SK-N-SH treated with all-trans-retinoic acid at 6 μM for 48 hours (cell line): Measurements from ENCODE around the gene ANLN.
A peak's percentile ranks its signal among the peaks of the same experiment; 100 is the strongest.

Source experiments
- ARNTL ChIP-seq: fragments of 450-650 bp; formaldehyde crosslinking; IDR thresholded peaks from 2 replicates; pipeline ENCODE4 v1.5.0; 2020; ENCODE audit warnings: low read depth, mild to moderate bottlenecking, moderate library complexity, borderline replicate concordance
- BACH2 ChIP-seq: fragments of 250-450 bp; sonication (Bioruptor Pico); IDR thresholded peaks from 2 replicates; pipeline ENCODE4 v1.9.0; 2021; ENCODE audit warnings: mild to moderate bottlenecking, borderline replicate concordance
- GLIS3 ChIP-seq: fragments of 250-450 bp; sonication (Bioruptor Pico); IDR thresholded peaks from 2 replicates; pipeline ENCODE4 v1.5.0; 2020; ENCODE audit warnings: mild to moderate bottlenecking, moderate library complexity
- ISL1 ChIP-seq: fragments of 250-450 bp; sonication (Bioruptor Pico); IDR thresholded peaks from 2 replicates; pipeline ENCODE4 v2.1.2; 2022; ENCODE audit warnings: mild to moderate bottlenecking, moderate library complexity
- RARB ChIP-seq: fragments of 250-450 bp; sonication (Bioruptor Pico); IDR thresholded peaks from 2 replicates; pipeline ENCODE4 v1.8.0; 2021; ENCODE audit warnings: mild to moderate bottlenecking, moderate library complexity
- SNAI2 ChIP-seq: fragments of 250-450 bp; sonication (Bioruptor Pico); IDR thresholded peaks from 2 replicates; pipeline ENCODE4 v1.5.0; 2020; ENCODE audit warnings: mild to moderate bottlenecking, moderate library complexity
- ZC3H10 ChIP-seq: fragments of 250-450 bp; sonication (Bioruptor Pico); IDR thresholded peaks from 2 replicates; pipeline ENCODE4 v1.5.1; 2021; ENCODE audit warnings: mild to moderate bottlenecking, moderate library complexity
- ZFP3 ChIP-seq: fragments of 250-450 bp; sonication (Bioruptor Pico); IDR thresholded peaks from 2 replicates; pipeline ENCODE4 v1.5.0; 2020; ENCODE audit warnings: mild to moderate bottlenecking, moderate library complexity
- ZNF565 ChIP-seq: fragments of 450-650 bp; formaldehyde crosslinking; conservative IDR thresholded peaks from 2 replicates; pipeline ENCODE4 v1.5.0; 2020; ENCODE audit warnings: low read depth, mild to moderate bottlenecking, moderate library complexity
- ZNF70 ChIP-seq: fragments of 450-650 bp; formaldehyde crosslinking; IDR thresholded peaks from 2 replicates; pipeline ENCODE4 v1.5.0; 2020; ENCODE audit warnings: mild to moderate bottlenecking, moderate library complexity
- TF ChIP-seq, protein P1 (sequence below): fragments of 250-450 bp; sonication (Bioruptor Pico); IDR thresholded peaks from 2 replicates; pipeline ENCODE4 v1.5.1; 2020; ENCODE audit warnings: low read depth, mild to moderate bottlenecking, moderate library complexity

DNA sequence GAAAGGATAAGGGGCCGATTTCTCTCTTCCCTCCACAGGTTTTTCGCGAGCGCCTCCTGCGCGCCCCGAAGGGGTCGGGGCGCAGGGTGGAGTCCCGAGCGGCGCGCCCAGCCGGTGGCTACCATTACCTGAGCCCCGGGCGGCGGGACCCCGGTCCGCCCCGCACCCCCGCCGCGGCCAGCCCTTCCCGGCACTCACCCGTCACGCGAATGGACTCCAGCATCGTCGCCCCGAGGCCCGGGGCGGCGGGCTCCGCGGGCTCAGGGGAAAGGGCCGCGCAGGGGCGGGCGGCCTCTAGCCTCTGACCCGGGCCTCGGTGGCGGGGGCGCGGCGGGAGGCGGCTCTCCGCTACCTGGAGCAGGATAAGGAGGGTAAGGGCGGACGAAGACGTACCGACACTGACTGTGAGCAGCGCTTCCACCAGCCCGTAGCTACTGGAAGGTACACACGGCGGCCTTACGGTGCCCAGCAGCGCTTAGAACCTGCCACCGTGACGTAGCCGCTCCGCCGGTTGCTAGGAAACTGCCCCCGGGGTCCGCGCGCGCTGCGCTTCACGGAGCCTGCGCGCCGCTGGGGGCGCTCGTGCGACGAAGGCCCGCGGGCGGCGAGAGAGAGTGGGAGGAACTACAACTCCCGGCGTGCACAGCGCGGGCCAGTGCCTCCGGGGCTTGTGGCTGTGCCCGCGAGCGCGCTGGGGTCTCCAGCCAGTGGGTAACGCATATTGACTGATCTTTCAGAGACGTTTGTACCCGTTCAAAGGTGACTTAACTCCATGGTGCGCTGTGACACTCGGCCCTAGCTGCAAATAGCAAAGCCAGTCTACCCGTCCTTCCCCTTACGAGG lies 22.7 kb upstream of the ANLN start:
- TF ChIP-seq ZNF565 (CRISPR knock-in tag): no peak
- TF ChIP-seq ZC3H10 (CRISPR knock-in tag): no peak
- no peak for TF ChIP-seq BACH2
- peak; percentile 64; the same call in 1 of the 2 replicates for TF ChIP-seq ZFP3 (CRISPR knock-in tag)
- no peak for TF ChIP-seq RARB
- TF ChIP-seq GLIS3 (CRISPR knock-in tag): no peak
- TF ChIP-seq ISL1: no peak
- no peak for TF ChIP-seq SNAI2 (CRISPR knock-in tag)
- TF ChIP-seq ZNF70: 0 out of 2 replicates have a peak, but pooled peaks have one; percentile 35
- no peak for TF ChIP-seq ARNTL (CRISPR knock-in tag)
- TF ChIP-seq, protein P1, sequence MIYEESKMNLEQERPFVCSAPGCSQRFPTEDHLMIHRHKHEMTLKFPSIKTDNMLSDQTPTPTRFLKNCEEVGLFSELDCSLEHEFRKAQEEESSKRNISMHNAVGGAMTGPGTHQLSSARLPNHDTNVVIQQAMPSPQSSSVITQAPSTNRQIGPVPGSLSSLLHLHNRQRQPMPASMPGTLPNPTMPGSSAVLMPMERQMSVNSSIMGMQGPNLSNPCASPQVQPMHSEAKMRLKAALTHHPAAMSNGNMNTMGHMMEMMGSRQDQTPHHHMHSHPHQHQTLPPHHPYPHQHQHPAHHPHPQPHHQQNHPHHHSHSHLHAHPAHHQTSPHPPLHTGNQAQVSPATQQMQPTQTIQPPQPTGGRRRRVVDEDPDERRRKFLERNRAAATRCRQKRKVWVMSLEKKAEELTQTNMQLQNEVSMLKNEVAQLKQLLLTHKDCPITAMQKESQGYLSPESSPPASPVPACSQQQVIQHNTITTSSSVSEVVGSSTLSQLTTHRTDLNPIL (CRISPR knock-in tag): no peak
